Ovary (tissue), 3 donors: Measurements from ENCODE around the gene RILPL1.

ENCODE experiments used
- POLR2A ChIP-seq: fragments of 450-650 bp; IDR thresholded peaks from one replicate; pipeline ENCODE4 v1.6.1; 2017; ENCODE audit warnings: antibody characterized with exemption, mild to moderate bottlenecking, moderate library complexity
- TF ChIP-seq, protein P1 (sequence below), 3 donors: fragments of 450-650 bp in 2 of 3; fragments of 200-600 bp in 1 of 3; IDR thresholded peaks; one replicate each; pipeline versions ENCODE4 v1.5.1 to v1.8.0; 2016 to 2022; ENCODE audit warnings: antibody characterized with exemption in 3 of 3, mild to moderate bottlenecking in 1 of 3
- donor health status: DM: no; HTN: no; CAD: no.

GRCh38 chr12:123468786-123469185 is 64.7 kb downstream of the RILPL1 start:
- TF ChIP-seq, protein P1, sequence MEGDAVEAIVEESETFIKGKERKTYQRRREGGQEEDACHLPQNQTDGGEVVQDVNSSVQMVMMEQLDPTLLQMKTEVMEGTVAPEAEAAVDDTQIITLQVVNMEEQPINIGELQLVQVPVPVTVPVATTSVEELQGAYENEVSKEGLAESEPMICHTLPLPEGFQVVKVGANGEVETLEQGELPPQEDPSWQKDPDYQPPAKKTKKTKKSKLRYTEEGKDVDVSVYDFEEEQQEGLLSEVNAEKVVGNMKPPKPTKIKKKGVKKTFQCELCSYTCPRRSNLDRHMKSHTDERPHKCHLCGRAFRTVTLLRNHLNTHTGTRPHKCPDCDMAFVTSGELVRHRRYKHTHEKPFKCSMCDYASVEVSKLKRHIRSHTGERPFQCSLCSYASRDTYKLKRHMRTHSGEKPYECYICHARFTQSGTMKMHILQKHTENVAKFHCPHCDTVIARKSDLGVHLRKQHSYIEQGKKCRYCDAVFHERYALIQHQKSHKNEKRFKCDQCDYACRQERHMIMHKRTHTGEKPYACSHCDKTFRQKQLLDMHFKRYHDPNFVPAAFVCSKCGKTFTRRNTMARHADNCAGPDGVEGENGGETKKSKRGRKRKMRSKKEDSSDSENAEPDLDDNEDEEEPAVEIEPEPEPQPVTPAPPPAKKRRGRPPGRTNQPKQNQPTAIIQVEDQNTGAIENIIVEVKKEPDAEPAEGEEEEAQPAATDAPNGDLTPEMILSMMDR (IDR thresholded peaks at IDR 0.05): no peak
- no peak for TF ChIP-seq POLR2A
